Caco-2 (cell line): Measurements from ENCODE around the gene LUC7L. TPM values are rescaled to one million over a fixed set of nuclear protein-coding genes. Genes with fewer than 3 reads are reported as not detected.

ENCODE experiments used
- BruUV-seq: library from RNA; stranded (reverse); fragments of 400-500 nt; replicated peaks from 2 replicates; lab custom pipeline; 2021; lab: Mats Ljungman, UMichigan
- CTCF ChIA-PET: fragments of 300-600 bp; sonication (Branson Sonifier 250); formaldehyde crosslinking; loops from one replicate; lab custom pipeline; 2022; ENCODE audit warnings: antibody characterized with exemption; lab: Charles Lee
- POLR2A ChIA-PET: fragments of 300-600 bp; sonication (Branson Sonifier 250); formaldehyde crosslinking; loops from one replicate; lab custom pipeline; 2022; ENCODE audit warnings: antibody characterized with exemption; lab: Charles Lee
- DNase-seq, 2 experiments: peaks; one replicate each; pipeline versions ENCODE4 v3.0.0 to v3.0.0-alpha.2; 2020 to 2022
- H3K27me3 ChIP-seq: replicated peaks from 2 replicates; pipeline ENCODE4 v1.6.0; 2011; ENCODE audit warnings: low read length; ENCODE audit not compliant: control insufficient read depth, insufficient read depth
- H3K36me3 ChIP-seq: 2 replicates; pipeline ENCODE4 v1.5.1; 2011; ENCODE audit warnings: low read length; ENCODE audit not compliant: control insufficient read depth, insufficient read depth
- H3K4me1 ChIP-seq: fragments of 250-450 bp; sonication (Bioruptor Pico); 2 replicates; pipeline ENCODE4 v1.5.1; 2020; ENCODE audit warnings: mild to moderate bottlenecking
- H3K4me3 ChIP-seq: 2 replicates; pipeline ENCODE4 v1.5.1; 2011; ENCODE audit warnings: low read depth, mild to moderate bottlenecking, control low read depth, low read length
- H3K9me3 ChIP-seq: fragments of 250-450 bp; sonication (Bioruptor Pico); 2 replicates; pipeline ENCODE4 v1.5.1; 2020; ENCODE audit warnings: mild to moderate bottlenecking, moderate library complexity
- H3K27ac Mint-ChIP-seq: one replicate; pipeline ENCODE4 v1.8.0; 2022; ENCODE audit warnings: mixed read lengths; ENCODE audit not compliant: unreplicated experiment
- H3K27me3 Mint-ChIP-seq: one replicate; pipeline ENCODE4 v1.8.0; 2022; ENCODE audit warnings: mixed read lengths; ENCODE audit not compliant: insufficient read depth, unreplicated experiment
- H3K36me3 Mint-ChIP-seq: one replicate; pipeline ENCODE4 v1.8.0; 2022; ENCODE audit warnings: mild to moderate bottlenecking, mixed read lengths; ENCODE audit not compliant: insufficient read depth, unreplicated experiment
- H3K4me1 Mint-ChIP-seq: one replicate; pipeline ENCODE4 v1.8.0; 2022; ENCODE audit warnings: low read depth, mixed read lengths; ENCODE audit not compliant: unreplicated experiment
- H3K4me3 Mint-ChIP-seq: one replicate; pipeline ENCODE4 v1.8.0; 2022; ENCODE audit warnings: mild to moderate bottlenecking, moderate library complexity, mixed read lengths; ENCODE audit not compliant: unreplicated experiment
- H3K9me3 Mint-ChIP-seq: one replicate; pipeline ENCODE4 v1.8.0; 2022; ENCODE audit warnings: mixed read lengths; ENCODE audit not compliant: unreplicated experiment
- intact Hi-C: fragments of 100-400 bp; cut with micrococcal nuclease; formaldehyde crosslinking; loops from one replicate; pipeline ENCODE4 v1.10.0; 2022; ENCODE audit not compliant: unreplicated experiment
- total RNA-seq: library from RNA; stranded (reverse); gene quantifications from 2 replicates; pipeline ENCODE4 v1.2.3, GENCODE V29; 2022
- TF ChIP-seq, protein P1 (sequence below), 2 experiments: fragments of 200-600 bp in 1 of 2; IDR thresholded peaks; 1 replicate in 1 of 2; 2 replicates in 1 of 2; pipeline versions ENCODE4 v1.5.1 to v1.8.0; 2011 to 2022; ENCODE audit warnings: antibody characterized with exemption in 1 of 2, control low read depth in 1 of 2, inconsistent platforms in 1 of 2, low read depth in 1 of 2, low read length in 1 of 2, mild to moderate bottlenecking in 1 of 2, moderate library complexity in 1 of 2; ENCODE audit not compliant: insufficient read depth in 1 of 2, severe bottlenecking in 1 of 2, unreplicated experiment in 1 of 2

LUC7L gene
- total RNA-seq, 1 experiment from 2014 or later = 80.7 TPM

DNA sequence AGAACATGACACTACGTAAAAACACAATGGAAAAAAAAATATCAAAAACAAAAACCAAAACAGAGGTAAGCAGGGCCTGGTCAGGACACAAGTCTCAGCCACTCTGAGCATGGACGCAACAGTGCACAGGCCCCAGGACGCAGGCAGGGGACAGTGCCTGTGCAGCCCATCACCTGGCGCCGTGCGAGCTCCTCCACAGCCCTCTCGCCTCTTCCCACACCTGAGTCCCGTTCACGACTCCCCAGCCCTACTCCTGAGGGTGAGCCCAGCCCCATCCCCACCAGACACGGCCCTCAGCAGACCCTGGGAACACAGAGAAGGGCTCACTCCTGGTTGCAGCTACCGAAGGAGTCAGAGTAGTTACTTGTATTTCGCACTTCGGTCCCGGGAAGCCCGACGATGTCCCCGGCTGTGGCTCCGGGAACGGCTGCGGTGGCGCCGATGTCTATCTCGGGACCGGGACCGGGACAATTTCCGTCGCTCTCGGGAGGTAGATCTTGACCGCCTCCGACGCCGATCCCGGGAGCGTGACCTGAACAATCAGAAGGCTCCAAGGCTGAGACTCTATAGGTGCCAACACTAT lies 39.6 kb downstream of the LUC7L start:
- peaks cover 91% of the 10 kb centered on the region for H3K36me3 Mint-ChIP-seq
- H3K4me1 Mint-ChIP-seq = no peaks in the 10 kb centered on the region
- H3K4me3 Mint-ChIP-seq = no peak overlapping the region
- H3K9me3 Mint-ChIP-seq = no peaks in the 10 kb centered on the region
- no TSS peak for BruUV-seq
- POLR2A ChIA-PET = no interaction called here
- Histone ChIP-seq H3K9me3 (no peaks in the 10 kb centered on the region), H3K4me1 (no peaks in the 10 kb centered on the region), H3K36me3 (peaks cover 7% of the 10 kb centered on the region), H3K27me3 (no peaks in the 10 kb centered on the region), H3K4me3 (no peak overlapping the region)
- DNase-seq = no peak
- intact Hi-C loops = no loop called here
- TF ChIP-seq, protein P1, sequence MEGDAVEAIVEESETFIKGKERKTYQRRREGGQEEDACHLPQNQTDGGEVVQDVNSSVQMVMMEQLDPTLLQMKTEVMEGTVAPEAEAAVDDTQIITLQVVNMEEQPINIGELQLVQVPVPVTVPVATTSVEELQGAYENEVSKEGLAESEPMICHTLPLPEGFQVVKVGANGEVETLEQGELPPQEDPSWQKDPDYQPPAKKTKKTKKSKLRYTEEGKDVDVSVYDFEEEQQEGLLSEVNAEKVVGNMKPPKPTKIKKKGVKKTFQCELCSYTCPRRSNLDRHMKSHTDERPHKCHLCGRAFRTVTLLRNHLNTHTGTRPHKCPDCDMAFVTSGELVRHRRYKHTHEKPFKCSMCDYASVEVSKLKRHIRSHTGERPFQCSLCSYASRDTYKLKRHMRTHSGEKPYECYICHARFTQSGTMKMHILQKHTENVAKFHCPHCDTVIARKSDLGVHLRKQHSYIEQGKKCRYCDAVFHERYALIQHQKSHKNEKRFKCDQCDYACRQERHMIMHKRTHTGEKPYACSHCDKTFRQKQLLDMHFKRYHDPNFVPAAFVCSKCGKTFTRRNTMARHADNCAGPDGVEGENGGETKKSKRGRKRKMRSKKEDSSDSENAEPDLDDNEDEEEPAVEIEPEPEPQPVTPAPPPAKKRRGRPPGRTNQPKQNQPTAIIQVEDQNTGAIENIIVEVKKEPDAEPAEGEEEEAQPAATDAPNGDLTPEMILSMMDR (IDR thresholded peaks at IDR 0.05; ENCODE audit: insufficient read depth in 1 of 2, low read depth in 1 of 2, low read length in 1 of 2, severe bottlenecking in 1 of 2, unreplicated experiment in 1 of 2) = no peak
- CTCF ChIA-PET = no interaction called here
- no peaks in the 10 kb centered on the region for H3K27me3 Mint-ChIP-seq
- H3K27ac Mint-ChIP-seq = no peak overlapping the region

DNA sequence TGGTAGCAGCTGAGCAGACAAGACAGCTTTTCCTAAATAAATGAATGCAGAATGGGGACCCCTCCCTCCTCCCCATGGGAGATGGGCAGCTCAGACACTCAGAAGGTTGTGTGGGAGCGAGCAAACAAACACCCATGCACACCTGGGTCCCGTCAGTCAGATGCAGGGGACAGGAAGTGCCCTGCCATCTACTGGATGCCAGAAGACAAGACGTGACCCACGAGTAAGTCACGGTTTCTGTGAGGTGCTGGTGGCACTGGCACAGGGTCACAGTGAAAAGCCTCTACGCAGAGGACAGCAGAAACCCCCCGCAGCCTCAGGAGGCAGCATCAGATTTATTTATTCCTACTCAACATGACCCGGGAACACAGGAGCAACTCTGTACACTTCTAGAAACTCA lies 40.6 kb downstream of the LUC7L start:
- ChIA-PET CTCF (interaction anchor here (1.0 kb wide), 1 partner anchor 8 kb away, joined by 3 read pairs; the partner anchor contains the start of gene HBQ1), POLR2A (no interaction called here)
- no peak overlapping the region for H3K4me3 ChIP-seq
- H3K36me3 ChIP-seq = peaks cover 7% of the 10 kb centered on the region
- Mint-ChIP-seq H3K4me1 (no peaks in the 10 kb centered on the region), H3K9me3 (no peaks in the 10 kb centered on the region), H3K27ac (no peak overlapping the region), H3K4me3 (no peak overlapping the region), H3K36me3 (peaks cover 91% of the 10 kb centered on the region), H3K27me3 (no peaks in the 10 kb centered on the region)
- BruUV-seq = no TSS peak
- H3K4me1 ChIP-seq = no peaks in the 10 kb centered on the region
- H3K9me3 ChIP-seq = no peaks in the 10 kb centered on the region
- DNase-seq = no peak
- TF ChIP-seq, protein P1 (IDR thresholded peaks at IDR 0.05; ENCODE audit: insufficient read depth in 1 of 2, low read depth in 1 of 2, low read length in 1 of 2, severe bottlenecking in 1 of 2, unreplicated experiment in 1 of 2) = peak in 1 of 2 experiments; percentile 9
- no peaks in the 10 kb centered on the region for H3K27me3 ChIP-seq
- intact Hi-C loops = no loop called here

DNA sequence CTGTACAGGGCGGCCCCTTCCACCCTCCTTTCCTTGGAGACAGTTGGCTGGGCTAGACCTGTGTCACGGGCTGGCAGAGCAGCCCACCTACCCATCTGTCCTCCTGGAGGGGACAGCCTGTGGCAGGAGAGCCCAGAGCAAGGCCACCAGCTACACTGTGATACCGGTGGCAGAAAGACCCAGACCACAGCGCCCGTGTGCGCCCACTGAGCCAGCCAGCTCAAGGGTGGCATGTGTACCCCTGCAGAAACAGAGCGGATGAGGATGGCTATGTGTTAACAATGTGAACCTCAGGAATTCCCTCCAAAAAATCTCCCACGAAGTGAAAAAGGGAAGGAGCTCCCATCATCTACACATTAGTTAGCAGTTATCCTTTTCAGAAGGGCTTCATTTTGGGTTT lies 41.9 kb downstream of the LUC7L start:
- Histone ChIP-seq H3K9me3 (no peaks in the 10 kb centered on the region), H3K4me1 (no peaks in the 10 kb centered on the region), H3K27me3 (no peaks in the 10 kb centered on the region), H3K36me3 (peaks cover 5% of the 10 kb centered on the region; the same call in 1 of the 2 replicates), H3K4me3 (no peak overlapping the region)
- H3K27ac Mint-ChIP-seq = no peak overlapping the region
- intact Hi-C loops = no loop called here
- no peaks in the 10 kb centered on the region for H3K9me3 Mint-ChIP-seq
- DNase-seq = no peak
- H3K36me3 Mint-ChIP-seq = peaks cover 81% of the 10 kb centered on the region
- CTCF ChIA-PET = no interaction called here
- no peaks in the 10 kb centered on the region for H3K4me1 Mint-ChIP-seq
- BruUV-seq = no TSS peak
- TF ChIP-seq, protein P1 (IDR thresholded peaks at IDR 0.05; ENCODE audit: insufficient read depth in 1 of 2, low read depth in 1 of 2, low read length in 1 of 2, severe bottlenecking in 1 of 2, unreplicated experiment in 1 of 2) = no peak
- no peak overlapping the region for H3K4me3 Mint-ChIP-seq
- H3K27me3 Mint-ChIP-seq = no peaks in the 10 kb centered on the region
- POLR2A ChIA-PET = no interaction called here
